GM12864 (cell line): ENCODE results near the gene SLC16A9.
"Not testable (repeated sequence)": the region's sequence is repeated elsewhere in the genome, so short reads cannot be mapped to it uniquely, and the experiment has no call there.

Source experiments
- DNase-seq: peaks from one replicate; pipeline ENCODE4 v3.0.0-alpha.2; 2011; ENCODE audit warnings: low read depth
- H3K4me3 ChIP-seq: 2 replicates; pipeline ENCODE4 v1.5.1; 2011; ENCODE audit warnings: mild to moderate bottlenecking, low read depth, low read length, control low read depth
- CTCF ChIP-seq: IDR thresholded peaks from 2 replicates; pipeline ENCODE4 v1.5.1; 2011; ENCODE audit warnings: low read depth, mild to moderate bottlenecking, moderate library complexity, low read length, control low read depth, inconsistent platforms; ENCODE audit errors: missing control alignments

The SLC16A9 gene

GRCh38 chr10:59734014-59734462 lies 24.4 kb upstream of the SLC16A9 start:
- H3K4me3 ChIP-seq, result no peak overlapping the region

GRCh38 chr10:59733321-59734013 lies 23.8 kb upstream of the SLC16A9 start:
- H3K4me3 ChIP-seq, DNase-seq: not testable (repeated sequence)

More at GRCh38 chr10:59734014-59734462, 24.4 kb upstream of the SLC16A9 start:
- TF ChIP-seq CTCF, result no peak
- no peak for DNase-seq

GRCh38 chr10:59732849-59733248 lies 23.2 kb upstream of the SLC16A9 start:
- H3K4me3 ChIP-seq, DNase-seq: not testable (repeated sequence)

- DNase-seq, H3K4me3 ChIP-seq: not testable (repeated sequence)
Measured at GRCh38 chr10:59729167-59729566, 19.5 kb upstream of the SLC16A9 start.

- no peak overlapping the region for H3K4me3 ChIP-seq
- TF ChIP-seq CTCF, result no peak
- DNase-seq, result no peak
Measured at GRCh38 chr10:59724098-59724938, 14.7 kb upstream of the SLC16A9 start.

- TF ChIP-seq CTCF, result no peak
- DNase-seq, result no peak
Measured at GRCh38 chr10:59720377-59720776, 10.7 kb upstream of the SLC16A9 start.

GRCh38 chr10:59719374-59719773 lies 9.7 kb upstream of the SLC16A9 start:
- TF ChIP-seq CTCF, result peak; percentile 21
- no peak overlapping the region for H3K4me3 ChIP-seq
- no peak for DNase-seq

More at GRCh38 chr10:59720377-59720776, 10.7 kb upstream of the SLC16A9 start:
- no peak overlapping the region for H3K4me3 ChIP-seq

GRCh38 chr10:59718257-59718656 lies 8.6 kb upstream of the SLC16A9 start:
- no peak for DNase-seq
- H3K4me3 ChIP-seq, result no peak overlapping the region
- no peak for TF ChIP-seq CTCF
